ENCODE measurements around the gene HRAS.
"Not testable (repeated sequence)": the region's sequence is repeated elsewhere in the genome, so short reads cannot be mapped to it uniquely, and the experiment has no call there.

Gene HRAS

DNA sequence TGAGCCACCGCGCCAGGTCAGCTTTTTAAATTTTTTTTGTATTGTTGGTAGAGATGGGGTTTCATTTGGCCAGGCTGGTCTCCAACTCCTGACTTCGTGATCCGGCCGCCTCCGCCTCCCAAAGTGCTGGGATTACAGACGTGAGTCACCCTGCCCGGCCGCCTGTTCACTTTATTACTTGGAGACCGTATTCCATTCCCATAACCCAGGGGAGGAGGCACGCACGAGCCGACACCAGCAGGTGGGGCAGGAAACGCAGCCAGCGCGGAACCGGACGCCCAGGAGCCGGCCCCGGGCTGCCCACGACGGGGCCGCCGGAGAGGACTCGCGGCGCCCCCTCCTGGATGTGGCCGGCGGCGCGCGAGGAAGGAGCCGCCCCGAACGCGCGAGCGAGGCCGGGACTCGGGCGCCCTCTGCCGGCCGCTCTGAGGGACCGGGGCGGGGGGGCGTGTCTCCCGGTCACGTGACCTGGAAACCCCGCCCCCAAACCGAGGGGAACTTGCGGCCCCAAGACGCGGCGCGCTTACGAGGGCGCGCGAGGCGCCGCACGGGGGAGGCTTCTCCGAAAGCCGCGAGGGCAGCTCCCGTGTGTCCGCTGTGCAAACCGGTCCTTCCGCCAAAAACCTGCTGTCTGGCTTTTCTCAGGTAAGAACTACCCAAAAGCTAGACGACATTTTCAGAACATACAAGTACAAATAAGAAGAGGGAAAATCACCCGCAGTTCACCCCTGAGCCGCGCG lies 16.7 kb downstream of the HRAS start:
- DNase-seq (ENCODE audit: low read depth in 1 of 2, low spot score in 1 of 2) = peak; percentile 67 to 94
- no peak for TF ChIP-seq JUND (IDR thresholded peaks at IDR 0.05; ENCODE audit: low read depth)
- in situ Hi-C loops (cut with HindIII; ENCODE audit: low pct_unique_long_range_greater_than_20kb, low sequenced_read_pairs) = no loop called here

GRCh38 chr11:516918-517685 lies 18.3 kb downstream of the HRAS start:
- in situ Hi-C loops (cut with HindIII; ENCODE audit: low pct_unique_long_range_greater_than_20kb, low sequenced_read_pairs); DNase-seq (ENCODE audit: low read depth in 1 of 2, low spot score in 1 of 2): not testable (repeated sequence)

DNA sequence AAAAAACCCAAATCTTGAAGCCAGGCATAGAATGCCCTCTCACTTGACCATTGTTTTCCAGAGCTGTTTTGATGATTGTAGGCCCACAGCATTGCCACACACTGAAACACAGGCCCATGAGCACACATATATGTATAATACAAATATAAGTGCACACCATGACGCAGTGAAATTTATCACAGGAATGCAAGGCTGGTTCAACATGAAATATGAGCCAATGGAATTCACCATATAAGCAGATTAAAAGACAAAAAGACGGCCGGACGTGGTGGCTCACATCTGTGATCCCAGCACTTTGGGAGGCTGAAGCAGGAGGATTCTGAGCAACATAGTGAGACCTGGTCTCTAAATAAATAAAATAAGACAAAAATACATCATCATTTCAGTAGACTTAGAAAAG lies 19.0 kb downstream of the HRAS start:
- TF ChIP-seq JUND (IDR thresholded peaks at IDR 0.05; ENCODE audit: low read depth) = no peak
- DNase-seq (ENCODE audit: low read depth in 1 of 2, low spot score in 1 of 2) = no peak
- in situ Hi-C loops (cut with HindIII; ENCODE audit: low pct_unique_long_range_greater_than_20kb, low sequenced_read_pairs) = no loop called here

DNA sequence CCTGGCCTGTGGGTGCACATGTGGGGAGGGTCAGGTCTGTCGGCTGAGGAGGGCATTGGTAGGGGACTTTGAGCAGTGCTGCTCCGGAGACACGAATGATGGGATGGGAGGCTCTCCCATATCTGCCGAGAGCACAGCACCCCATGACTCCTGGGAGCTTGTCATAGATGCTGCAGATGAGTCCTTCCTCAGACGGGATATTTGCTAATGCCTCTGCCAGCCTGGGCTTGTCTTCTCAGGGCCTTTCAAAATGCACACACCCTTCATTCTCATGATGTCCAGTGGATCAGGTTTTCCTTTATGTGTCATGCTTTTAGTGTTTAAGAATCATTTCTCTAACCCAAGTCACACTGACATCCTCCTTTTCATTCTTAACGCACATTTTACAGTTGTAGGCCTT lies 20.2 kb downstream of the HRAS start:
- no peak for TF ChIP-seq JUND (IDR thresholded peaks at IDR 0.05; ENCODE audit: low read depth)
- in situ Hi-C loops (cut with HindIII; ENCODE audit: low pct_unique_long_range_greater_than_20kb, low sequenced_read_pairs) = no loop called here
- DNase-seq (ENCODE audit: low read depth in 1 of 2, low spot score in 1 of 2) = peak in 1 of 2 experiments; percentile 64

DNA sequence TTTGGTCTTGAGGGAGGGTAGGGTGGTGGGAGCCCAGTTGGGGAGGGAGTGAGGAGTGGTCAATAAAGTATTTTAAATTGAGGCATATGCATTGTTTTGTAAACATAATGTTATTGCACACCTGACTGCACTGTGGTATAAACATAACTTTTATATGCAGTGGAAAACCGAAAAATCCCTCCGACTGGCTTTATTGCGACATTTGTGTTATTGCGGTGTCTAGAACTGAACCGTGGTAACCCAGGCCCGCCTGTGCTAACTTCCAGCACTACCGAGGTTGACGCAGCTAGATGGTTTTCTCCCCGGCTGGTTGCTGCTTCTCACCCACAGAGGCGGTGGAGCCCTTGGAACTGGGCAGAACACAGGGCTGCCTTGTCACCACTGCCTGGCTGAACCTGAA lies 20.8 kb downstream of the HRAS start:
- in situ Hi-C loops (cut with HindIII; ENCODE audit: low pct_unique_long_range_greater_than_20kb, low sequenced_read_pairs) = no loop called here
- DNase-seq (ENCODE audit: low read depth in 1 of 2, low spot score in 1 of 2) = no peak
- no peak for TF ChIP-seq JUND (IDR thresholded peaks at IDR 0.05; ENCODE audit: low read depth)

GRCh38 chr11:512761-513595 lies 22.4 kb downstream of the HRAS start:
- no peak for TF ChIP-seq JUND (IDR thresholded peaks at IDR 0.05; ENCODE audit: low read depth)
- no peak for DNase-seq (ENCODE audit: low read depth in 1 of 2, low spot score in 1 of 2)
- in situ Hi-C loops (cut with HindIII; ENCODE audit: low pct_unique_long_range_greater_than_20kb, low sequenced_read_pairs) = no loop called here

GRCh38 chr11:508956-509355 lies 26.4 kb downstream of the HRAS start:
- TF ChIP-seq JUND (IDR thresholded peaks at IDR 0.05; ENCODE audit: low read depth) = no peak
- DNase-seq (ENCODE audit: low read depth in 1 of 2, low spot score in 1 of 2) = no peak
- in situ Hi-C loops (cut with HindIII; ENCODE audit: low pct_unique_long_range_greater_than_20kb, low sequenced_read_pairs) = no loop called here

GRCh38 chr11:507727-508515 lies 27.5 kb downstream of the HRAS start:
- TF ChIP-seq JUND (IDR thresholded peaks at IDR 0.05; ENCODE audit: low read depth) = no peak
- in situ Hi-C loops (cut with HindIII; ENCODE audit: low pct_unique_long_range_greater_than_20kb, low sequenced_read_pairs) = no loop called here
- no peak for DNase-seq (ENCODE audit: low read depth in 1 of 2, low spot score in 1 of 2)

- in situ Hi-C loops (cut with HindIII; ENCODE audit: low pct_unique_long_range_greater_than_20kb, low sequenced_read_pairs) = no loop called here
- peak; percentile 77 to 93 for DNase-seq (ENCODE audit: low read depth in 1 of 2, low spot score in 1 of 2)
- no peak for TF ChIP-seq JUND (IDR thresholded peaks at IDR 0.05; ENCODE audit: low read depth)
These were observed 28.2 kb downstream of the HRAS start, which contains the start of gene RNH1 for GRCh38 chr11:506995-507726. Gene RNH1, minus strand, starts transcription at chr11:507242. Its CDS starts 5,080 bp downstream, at chr11:502162.

DNA sequence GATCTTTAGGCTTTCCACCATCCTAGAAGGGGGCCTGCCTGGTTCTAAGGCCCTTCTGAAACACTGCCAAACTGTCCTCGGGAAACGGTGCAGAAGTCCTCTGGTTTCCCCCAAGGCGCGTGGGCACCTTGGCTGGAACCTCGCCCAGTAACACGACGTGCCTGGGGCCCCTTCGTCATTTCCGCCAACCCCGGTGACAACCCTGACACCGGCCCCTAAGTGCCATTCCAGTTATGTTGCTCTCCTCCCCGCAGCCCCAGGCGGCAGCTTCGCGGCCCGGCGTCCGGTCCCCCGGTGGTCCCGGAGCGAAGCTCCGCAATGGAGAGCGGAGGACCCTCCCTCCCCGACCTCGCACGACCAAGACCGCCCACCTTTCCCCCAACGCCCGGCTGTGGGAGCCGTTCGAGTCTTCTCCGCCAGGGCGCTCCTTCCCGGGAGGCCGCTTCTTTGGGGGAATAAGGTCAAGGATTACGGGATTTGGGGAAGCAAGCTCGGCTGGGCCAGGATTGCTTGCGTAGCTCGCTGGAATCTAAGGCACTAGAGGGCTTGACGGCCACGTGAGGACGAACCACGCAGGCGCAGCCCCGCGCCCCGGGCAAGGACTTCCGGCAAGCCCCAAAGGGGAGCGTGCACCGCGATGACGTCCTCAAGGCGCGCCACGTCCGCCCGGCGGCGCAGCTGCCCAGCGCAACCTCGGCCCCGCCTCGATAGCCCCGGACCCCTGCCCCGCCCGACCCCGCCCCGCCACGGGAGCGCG lies 29.0 kb downstream of the HRAS start:
- in situ Hi-C loops (cut with HindIII; ENCODE audit: low pct_unique_long_range_greater_than_20kb, low sequenced_read_pairs) = no loop called here
- TF ChIP-seq JUND (IDR thresholded peaks at IDR 0.05; ENCODE audit: low read depth) = no peak
- DNase-seq (ENCODE audit: low read depth in 1 of 2, low spot score in 1 of 2) = peak; percentile 91 to 95

- in situ Hi-C loops (cut with HindIII; ENCODE audit: low pct_unique_long_range_greater_than_20kb, low sequenced_read_pairs) = no loop called here
- DNase-seq (ENCODE audit: low read depth in 1 of 2, low spot score in 1 of 2) = no peak
These were observed 30.4 kb downstream of the HRAS start for GRCh38 chr11:504994-505344.

More at GRCh38 chr11:504994-505344, 30.4 kb downstream of the HRAS start:
- TF ChIP-seq JUND (IDR thresholded peaks at IDR 0.05; ENCODE audit: low read depth) = no peak
